Muscle of leg (tissue), 11 donors: ENCODE data around the gene CREBZF. TPM values are rescaled to one million over a fixed set of nuclear protein-coding genes. Genes with fewer than 3 reads are reported as not detected.
A peak's percentile ranks its signal among the peaks of the same experiment; 100 is the strongest.
"Not testable (repeated sequence)": the region's sequence is repeated elsewhere in the genome, so short reads cannot be mapped to it uniquely, and the experiment has no call there.

Experiments
- DNase-seq: peaks from one replicate; pipeline ENCODE4 v3.0.0; 2013
- H3K27ac ChIP-seq: one replicate; pipeline ENCODE4 v1.5.1; 2013; ENCODE audit warnings: mild to moderate bottlenecking, low read length, control low read depth
- H3K27me3 ChIP-seq: one replicate; pipeline ENCODE4 v1.6.1; 2013; ENCODE audit warnings: low read length; ENCODE audit not compliant: control insufficient read depth, insufficient read depth
- H3K36me3 ChIP-seq: one replicate; pipeline ENCODE4 v1.6.1; 2013; ENCODE audit warnings: low read length; ENCODE audit not compliant: control insufficient read depth, insufficient read depth
- H3K4me1 ChIP-seq: one replicate; pipeline ENCODE4 v1.6.1; 2013; ENCODE audit warnings: low read length; ENCODE audit not compliant: control insufficient read depth, insufficient read depth
- H3K4me3 ChIP-seq: one replicate; pipeline ENCODE4 v1.5.1; 2013; ENCODE audit warnings: low read length, control low read depth
- H3K9me3 ChIP-seq: replicated peaks from 2 replicates; pipeline ENCODE4 v1.6.1; 2013; ENCODE audit warnings: low read depth, low read length; ENCODE audit not compliant: control insufficient read depth
- WGBS: methylation state at CpG from one replicate; pipeline ENCODE4 v1.1.5; 2013; ENCODE audit warnings: missing lambda C conversion rate; ENCODE audit not compliant: insufficient coverage; 5-methylcytosine and 5-hydroxymethylcytosine counted together
- polyA plus RNA-seq, 8 donors: library from polyadenylated mRNA; unstranded; fragments of 120-200 nt; gene quantifications; one replicate each; pipeline versions ENCODE4 v1.2.1 to v1.2.3, GENCODE V29; 2013; ENCODE audit warnings: inconsistent platforms in 1 of 8, low replicate concordance in 1 of 8; ENCODE audit not compliant: insufficient read length in 8 of 8, insufficient read depth in 1 of 8
- total RNA-seq: library from RNA; stranded (reverse); fragments of 120-200 nt; gene quantifications from one replicate; pipeline ENCODE4 v1.2.4, GENCODE V29; 2013

CREBZF gene
- total and polyA plus RNA-seq, 9 donors = 35.8 to 62.6 (median 45.9) TPM

- H3K27ac ChIP-seq = no peak overlapping the region
- peaks cover 3% of the 10 kb centered on the region for H3K9me3 ChIP-seq
- H3K36me3 ChIP-seq = no peaks in the 10 kb centered on the region
- WGBS = 85% methylated on average over 6 of the region's 8 CpGs
- no peaks in the 10 kb centered on the region for H3K4me1 ChIP-seq
- no peaks in the 10 kb centered on the region for H3K27me3 ChIP-seq
- no peak overlapping the region for H3K4me3 ChIP-seq
- no peak for DNase-seq
Observed at GRCh38 chr11:85672105-85672902, 7.4 kb upstream of the CREBZF start.

- not testable (repeated sequence) for H3K36me3 ChIP-seq, H3K9me3 ChIP-seq, H3K4me1 ChIP-seq, DNase-seq, H3K4me3 ChIP-seq, H3K27ac ChIP-seq, H3K27me3 ChIP-seq
Observed at GRCh38 chr11:85670949-85671663, 6.2 kb upstream of the CREBZF start.

DNA sequence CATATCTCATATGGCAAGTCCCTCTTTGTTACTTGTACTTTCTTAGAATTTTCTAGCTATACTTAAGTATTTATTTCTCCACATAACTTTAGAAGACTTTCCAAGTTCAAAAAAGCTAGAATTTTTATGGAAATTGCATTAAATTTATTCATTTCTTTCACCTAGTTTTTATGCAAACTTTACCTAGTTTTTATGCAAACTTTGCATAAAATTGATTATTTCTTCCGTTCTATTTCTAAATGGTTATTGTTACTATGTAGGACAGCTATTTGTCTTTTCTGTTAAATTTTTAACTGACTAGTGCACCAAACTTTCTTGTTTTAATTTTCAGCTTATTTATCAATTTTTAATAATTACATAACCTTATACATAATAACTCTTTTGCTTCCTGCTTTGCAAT, 3.2 kb upstream of the CREBZF start:
- H3K4me1 ChIP-seq = peaks cover 2% of the 10 kb centered on the region
- no peak overlapping the region for H3K27ac ChIP-seq
- no peaks in the 10 kb centered on the region for H3K27me3 ChIP-seq
- H3K9me3 ChIP-seq = no peaks in the 10 kb centered on the region
- WGBS = no CpG with 5 or more reads among the region's 1 CpG
- DNase-seq = no peak
- H3K4me3 ChIP-seq = no peak overlapping the region
- H3K36me3 ChIP-seq = peaks cover 2% of the 10 kb centered on the region

DNA sequence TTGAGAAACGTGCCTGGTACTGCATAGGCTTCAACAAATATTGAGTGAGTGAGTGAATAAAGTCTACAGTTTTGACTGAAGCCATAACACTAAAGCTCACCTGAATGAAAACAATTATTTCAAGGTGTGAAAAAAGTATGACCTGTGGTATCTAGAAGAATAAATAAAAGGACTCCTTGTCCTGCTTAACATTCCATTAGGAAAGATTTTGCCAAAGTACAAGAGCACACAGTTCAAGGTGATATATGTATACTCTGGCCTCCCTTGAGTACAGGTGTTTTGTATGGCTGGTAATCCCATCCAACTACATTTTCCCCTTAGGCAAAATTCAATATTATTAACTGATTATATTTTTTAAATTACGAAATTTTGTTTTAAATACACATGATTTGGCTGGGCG, 1.8 kb upstream of the CREBZF start:
- Histone ChIP-seq H3K27ac (no peak overlapping the region), H3K4me3 (no peak overlapping the region), H3K9me3 (no peaks in the 10 kb centered on the region), H3K27me3 (no peaks in the 10 kb centered on the region), H3K36me3 (peaks cover 10% of the 10 kb centered on the region), H3K4me1 (peaks cover 6% of the 10 kb centered on the region)
- DNase-seq = no peak
- no CpG with 5 or more reads among the region's 3 CpGs for WGBS

GRCh38 chr11:85665733-85666132, 804 bp upstream of the CREBZF start:
- Histone ChIP-seq H3K4me1 (peaks cover 6% of the 10 kb centered on the region), H3K27ac (no peak overlapping the region), H3K4me3 (no peak overlapping the region), H3K36me3 (peaks cover 10% of the 10 kb centered on the region), H3K27me3 (no peaks in the 10 kb centered on the region), H3K9me3 (no peaks in the 10 kb centered on the region)
- peak; percentile 10 for DNase-seq
- WGBS = 83% methylated on average over 1 of the region's 5 CpGs

- Histone ChIP-seq H3K9me3 (no peaks in the 10 kb centered on the region), H3K27me3 (no peaks in the 10 kb centered on the region), H3K4me1 (peaks cover 6% of the 10 kb centered on the region), H3K36me3 (peaks cover 11% of the 10 kb centered on the region), H3K4me3 (peak overlapping the region; percentile 88), H3K27ac (peak overlapping the region; percentile 99)
- DNase-seq = peak; percentile 87
- WGBS = under 1% methylated on average over 71 of the region's 73 CpGs
Observed at GRCh38 chr11:85663753-85664614, 945 bp downstream of the CREBZF start.

DNA sequence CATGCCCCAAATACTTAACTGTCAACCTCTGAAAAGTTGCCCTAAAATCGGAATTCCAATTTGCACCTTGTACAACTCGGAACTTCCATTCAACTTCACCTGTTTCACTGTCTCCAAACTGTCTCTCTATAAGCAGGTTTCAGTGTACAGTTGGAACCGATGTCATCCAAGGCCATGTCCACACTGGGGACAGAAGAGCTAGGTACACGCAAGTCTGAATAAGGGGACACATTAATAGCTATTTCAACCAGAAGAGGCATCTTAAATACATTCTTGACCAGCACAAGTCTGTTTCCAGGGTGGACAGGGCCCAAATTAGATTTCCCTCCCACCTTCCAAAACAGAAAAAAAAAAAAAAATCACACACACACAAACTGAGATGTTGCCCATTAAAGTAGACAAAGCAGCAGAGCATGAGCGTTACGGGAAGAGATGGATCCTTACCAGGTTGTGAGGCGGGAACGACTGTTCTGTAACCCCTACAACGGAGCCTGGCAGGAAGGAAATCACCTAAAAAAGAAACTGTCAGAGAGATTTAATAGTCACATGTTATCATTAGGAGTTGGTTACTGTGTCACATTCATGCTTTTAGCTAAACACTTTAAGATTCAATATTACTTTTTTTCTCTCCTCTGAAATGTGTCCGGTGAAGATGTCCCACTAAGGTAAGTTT, 1.7 kb downstream of the CREBZF start:
- Histone ChIP-seq H3K36me3 (peaks cover 11% of the 10 kb centered on the region), H3K27ac (peak overlapping the region; percentile 99), H3K4me1 (peaks cover 6% of the 10 kb centered on the region), H3K4me3 (peak overlapping the region; percentile 88), H3K27me3 (no peaks in the 10 kb centered on the region), H3K9me3 (no peaks in the 10 kb centered on the region)
- 3% methylated on average over 6 of the region's 10 CpGs for WGBS
- DNase-seq = peak; percentile 26

- Histone ChIP-seq H3K9me3 (no peaks in the 10 kb centered on the region), H3K27ac (no peak overlapping the region), H3K4me3 (peak overlapping the region; percentile 88), H3K27me3 (no peaks in the 10 kb centered on the region), H3K36me3 (peaks cover 11% of the 10 kb centered on the region), H3K4me1 (peaks cover 6% of the 10 kb centered on the region)
- no CpG with 5 or more reads among the region's 4 CpGs for WGBS
- DNase-seq = peak; percentile 13
Observed at GRCh38 chr11:85661972-85662664, 2.8 kb downstream of the CREBZF start.

DNA sequence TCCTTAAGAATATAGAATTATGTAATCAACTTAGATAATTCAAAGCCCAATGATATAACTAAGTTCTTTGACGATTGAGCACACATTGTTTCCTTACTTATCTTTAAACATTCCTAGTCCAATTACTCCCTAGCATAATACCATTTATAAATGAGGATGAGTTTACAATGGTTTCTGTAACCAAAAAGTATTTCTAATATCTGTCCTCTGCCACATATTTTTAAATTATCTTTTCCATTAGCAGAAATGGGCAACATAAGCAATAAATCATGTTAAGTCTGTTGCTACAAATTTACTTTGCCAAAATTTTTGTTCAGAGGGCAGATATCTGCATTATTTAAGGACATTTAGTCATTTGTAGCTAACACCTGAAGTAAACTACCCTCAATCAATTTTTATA, 6.7 kb downstream of the CREBZF start:
- DNase-seq = no peak
- WGBS = no CpG with 5 or more reads among the region's 1 CpG
- no peak overlapping the region for H3K27ac ChIP-seq
- H3K4me1 ChIP-seq = peaks cover 4% of the 10 kb centered on the region
- no peak overlapping the region for H3K4me3 ChIP-seq
- H3K27me3 ChIP-seq = no peaks in the 10 kb centered on the region
- H3K9me3 ChIP-seq = no peaks in the 10 kb centered on the region
- peaks cover 11% of the 10 kb centered on the region for H3K36me3 ChIP-seq
